GM19328 (cell line): ENCODE results near the gene TMEM60.
"Not testable (repeated sequence)": the region's sequence is repeated elsewhere in the genome, so short reads cannot be mapped to it uniquely, and the experiment has no call there.

ENCODE experiments used
- ATAC-seq: cut with Tn5 transposase; IDR thresholded peaks from one replicate; pipeline ENCODE4 v1.9.1; 2021; ENCODE audit warnings: mild to moderate bottlenecking, moderate library complexity; ENCODE audit not compliant: unreplicated experiment

Gene TMEM60

GRCh38 chr7:77812290-77812685 is 14.1 kb upstream of the TMEM60 start:
- no peak for ATAC-seq

- ATAC-seq = no peak
Measured at GRCh38 chr7:77811516-77812289, 13.5 kb upstream of the TMEM60 start.

DNA sequence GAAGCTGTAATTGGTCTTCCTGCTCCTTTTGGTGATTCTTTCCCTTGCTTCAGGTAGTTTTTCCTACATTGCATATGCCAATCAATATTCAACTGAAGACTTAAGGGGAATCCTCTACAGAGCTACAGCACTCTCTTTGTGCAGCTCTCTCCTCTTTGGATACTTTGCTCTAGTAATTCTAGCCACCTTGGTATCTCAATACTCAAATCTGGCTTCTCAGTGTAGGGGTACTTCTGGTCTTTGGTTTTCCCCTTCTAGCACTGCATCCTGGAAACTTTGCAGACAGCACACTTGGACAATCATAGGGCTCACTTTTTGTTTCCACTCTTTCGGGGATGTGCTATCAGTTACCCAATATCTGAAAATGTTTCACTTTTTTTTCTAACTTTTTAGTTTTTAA is 10.3 kb upstream of the TMEM60 start:
- ATAC-seq = no peak

- ATAC-seq = no peak
Measured at GRCh38 chr7:77806425-77806824, 8.2 kb upstream of the TMEM60 start.

GRCh38 chr7:77802557-77803405 is 4.5 kb upstream of the TMEM60 start:
- no peak for ATAC-seq

DNA sequence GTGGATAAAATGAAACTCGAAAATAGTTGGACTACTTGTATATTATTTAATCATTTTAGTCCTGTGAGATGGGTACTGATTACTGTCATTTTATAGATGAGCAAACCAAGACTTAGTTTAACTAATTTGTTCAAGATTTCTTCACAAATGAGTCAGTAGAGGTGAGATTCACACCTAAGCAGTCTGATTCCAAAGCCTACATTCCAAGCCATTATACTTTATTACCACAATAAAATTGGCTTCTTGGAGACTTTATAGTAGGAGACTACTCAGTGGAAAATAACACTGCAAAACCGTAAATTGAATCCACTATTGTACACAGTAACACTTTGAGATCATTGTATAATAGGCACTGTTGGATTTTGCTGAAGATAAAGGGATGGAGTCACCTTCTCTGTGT is 2.5 kb upstream of the TMEM60 start:
- no peak for ATAC-seq

DNA sequence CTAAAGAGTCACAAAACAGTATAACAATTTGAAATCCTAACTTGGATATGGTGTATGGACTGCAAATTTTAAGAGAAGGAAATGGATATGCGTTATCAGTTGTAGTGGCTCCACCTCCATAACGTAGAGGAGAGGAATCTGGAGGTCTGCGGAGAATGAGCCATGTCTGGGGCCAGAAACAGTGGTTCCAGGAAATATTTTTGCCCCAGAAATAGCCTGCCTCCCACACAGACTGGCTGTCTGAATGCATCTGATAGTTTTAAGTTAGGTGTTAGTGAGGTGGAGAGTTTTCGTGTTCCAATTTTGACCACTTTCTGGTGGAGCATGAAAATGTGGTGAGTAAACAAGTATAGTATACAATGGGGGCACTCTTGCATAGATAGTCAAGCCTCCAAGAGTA is 1.9 kb upstream of the TMEM60 start:
- ATAC-seq = no peak

DNA sequence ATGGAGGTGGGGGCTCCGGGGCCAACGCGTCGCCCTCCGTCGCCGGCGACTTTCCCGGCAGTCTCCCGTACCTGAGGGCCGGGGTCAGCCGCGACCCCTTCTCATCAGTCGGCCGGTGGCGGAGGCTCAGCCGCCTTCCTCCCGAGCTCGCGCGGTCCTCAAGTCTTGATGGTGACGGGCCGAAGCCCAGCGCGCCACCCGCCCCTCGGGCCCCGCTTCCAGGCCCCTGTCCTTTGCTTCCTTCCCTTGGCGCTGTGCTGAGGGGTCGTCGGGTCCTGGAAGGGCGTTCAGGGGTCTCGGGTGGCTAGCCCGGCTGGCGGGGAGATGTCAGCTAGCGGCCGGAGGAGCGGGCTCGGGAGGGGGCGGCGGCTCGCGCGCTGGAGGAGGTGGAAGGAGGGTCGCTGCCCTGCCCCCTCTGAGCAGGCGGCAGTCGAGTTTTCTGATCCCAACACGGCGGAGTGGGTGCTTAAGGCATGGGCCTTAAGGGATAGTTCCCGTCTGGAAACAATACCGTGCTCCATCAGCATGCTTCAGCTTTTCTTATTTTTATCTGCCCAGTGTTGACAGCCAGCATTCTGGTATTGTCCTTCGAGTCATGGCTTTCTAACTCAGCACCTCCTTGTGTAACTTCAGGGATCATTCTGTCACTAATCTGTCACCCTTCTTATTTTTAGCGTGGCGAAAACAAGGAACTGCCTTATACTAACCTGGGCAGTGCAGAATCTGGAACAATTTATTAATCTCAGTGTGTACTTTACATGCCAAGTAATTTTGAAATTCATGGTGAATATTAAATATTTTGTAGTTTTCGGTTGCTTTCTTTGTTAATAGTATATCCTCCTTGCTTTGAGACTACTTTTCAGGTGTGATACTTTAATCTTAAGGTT is 1.1 kb upstream of the TMEM60 start:
- no peak for ATAC-seq

GRCh38 chr7:77797734-77798393 is 370 bp downstream of the TMEM60 start:
- ATAC-seq = peak; percentile 25

GRCh38 chr7:77796960-77797359 is 1.3 kb downstream of the TMEM60 start:
- ATAC-seq = no peak

GRCh38 chr7:77796109-77796508 is 2.1 kb downstream of the TMEM60 start:
- no peak for ATAC-seq

DNA sequence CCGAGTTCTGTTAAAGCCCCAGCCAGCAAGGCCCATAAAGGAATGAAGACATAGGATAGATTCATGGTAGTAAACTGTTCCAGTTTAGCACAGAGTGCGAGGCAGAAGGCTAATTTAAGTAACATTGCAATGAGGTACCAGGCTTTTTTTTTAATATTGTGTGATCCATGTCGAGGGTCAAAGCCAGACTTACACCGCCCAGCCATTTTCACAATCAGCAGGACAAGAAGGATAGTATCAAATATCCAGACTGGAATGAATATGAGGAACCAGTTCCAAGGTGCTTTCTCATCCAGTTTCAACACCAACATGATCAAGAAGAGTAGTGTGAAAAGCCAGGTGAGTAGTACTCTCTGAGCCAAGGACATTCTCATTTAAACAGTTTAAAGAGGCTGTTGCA is 4.2 kb downstream of the TMEM60 start:
- no peak for ATAC-seq

- no peak for ATAC-seq
Measured at GRCh38 chr7:77791956-77792355, 6.3 kb downstream of the TMEM60 start.

- no peak for ATAC-seq
Measured at GRCh38 chr7:77791336-77791735, 6.9 kb downstream of the TMEM60 start.

- no peak for ATAC-seq
Measured at GRCh38 chr7:77788327-77788902, 9.8 kb downstream of the TMEM60 start.

DNA sequence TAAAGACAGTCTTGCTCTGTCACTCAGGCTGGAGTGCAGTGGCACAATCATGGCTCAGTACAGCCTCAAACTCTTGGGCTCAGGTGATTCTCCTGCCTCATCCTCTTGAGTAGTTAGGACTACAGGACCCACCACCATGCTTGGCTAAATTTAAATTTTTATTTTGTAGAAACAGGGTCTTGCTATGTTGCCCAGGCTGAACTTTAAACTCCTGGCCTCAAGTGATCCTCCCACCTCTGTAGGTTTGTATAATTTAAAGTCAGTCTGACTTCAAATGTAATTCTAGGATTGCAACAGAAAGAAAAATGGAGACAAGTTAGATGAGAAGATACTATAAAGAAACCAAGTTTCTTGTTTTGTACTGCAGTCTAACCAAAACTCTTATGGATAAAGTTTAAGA is 11.5 kb downstream of the TMEM60 start:
- no peak for ATAC-seq

- no peak for ATAC-seq
Measured at GRCh38 chr7:77786018-77786417, 12.2 kb downstream of the TMEM60 start.

GRCh38 chr7:77784426-77784825 is 13.8 kb downstream of the TMEM60 start:
- ATAC-seq = not testable (repeated sequence)

DNA sequence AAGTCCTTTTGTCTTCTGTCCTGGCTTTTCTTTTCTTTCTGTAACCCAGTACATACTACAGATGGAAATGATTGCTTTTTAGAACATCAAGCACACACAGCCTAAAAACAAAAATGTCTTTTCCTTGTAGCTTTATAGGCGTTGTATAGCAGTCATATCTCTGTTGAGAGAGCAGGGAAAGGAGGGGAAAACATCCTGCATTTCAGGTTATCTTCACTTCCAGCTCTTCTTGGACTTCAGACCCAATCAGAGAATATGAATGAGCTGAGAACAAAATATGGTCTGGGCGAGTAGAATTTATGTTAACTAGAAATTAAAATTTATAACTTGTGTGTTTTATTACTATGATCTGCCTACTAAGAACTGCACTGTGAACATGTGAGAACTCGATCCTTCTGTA is 14.7 kb downstream of the TMEM60 start:
- ATAC-seq = no peak

DNA sequence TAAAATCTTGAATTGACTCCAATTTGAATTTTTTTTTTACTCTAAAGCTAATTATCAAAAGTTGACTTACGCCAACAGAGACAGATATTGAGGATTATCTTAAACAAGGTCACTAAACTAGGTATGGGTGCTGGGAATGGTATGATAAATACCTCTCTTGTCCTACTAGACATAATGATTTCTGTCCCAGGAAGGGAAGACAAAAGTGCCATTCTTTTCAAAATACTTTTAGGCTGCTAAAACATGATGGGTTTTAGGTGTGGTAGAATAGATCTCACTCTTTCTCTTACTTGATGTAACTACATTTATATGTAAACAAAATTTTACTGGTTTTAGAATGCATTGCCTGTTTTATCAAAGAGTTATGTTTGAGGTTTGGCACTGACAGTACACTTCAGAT is 15.1 kb downstream of the TMEM60 start:
- ATAC-seq = no peak
